NK-92 (cell line): Measurements from ENCODE around the gene NUP93.

Experiments used
- DNase-seq: peaks from one replicate; lab custom pipeline; 2025; ENCODE audit not compliant: unreplicated experiment; lab: John Stamatoyannopoulos, UW

NUP93 gene

GRCh38 chr16:56741399-56741798 is 11.5 kb downstream of the NUP93 start:
- DNase-seq: no peak

DNA sequence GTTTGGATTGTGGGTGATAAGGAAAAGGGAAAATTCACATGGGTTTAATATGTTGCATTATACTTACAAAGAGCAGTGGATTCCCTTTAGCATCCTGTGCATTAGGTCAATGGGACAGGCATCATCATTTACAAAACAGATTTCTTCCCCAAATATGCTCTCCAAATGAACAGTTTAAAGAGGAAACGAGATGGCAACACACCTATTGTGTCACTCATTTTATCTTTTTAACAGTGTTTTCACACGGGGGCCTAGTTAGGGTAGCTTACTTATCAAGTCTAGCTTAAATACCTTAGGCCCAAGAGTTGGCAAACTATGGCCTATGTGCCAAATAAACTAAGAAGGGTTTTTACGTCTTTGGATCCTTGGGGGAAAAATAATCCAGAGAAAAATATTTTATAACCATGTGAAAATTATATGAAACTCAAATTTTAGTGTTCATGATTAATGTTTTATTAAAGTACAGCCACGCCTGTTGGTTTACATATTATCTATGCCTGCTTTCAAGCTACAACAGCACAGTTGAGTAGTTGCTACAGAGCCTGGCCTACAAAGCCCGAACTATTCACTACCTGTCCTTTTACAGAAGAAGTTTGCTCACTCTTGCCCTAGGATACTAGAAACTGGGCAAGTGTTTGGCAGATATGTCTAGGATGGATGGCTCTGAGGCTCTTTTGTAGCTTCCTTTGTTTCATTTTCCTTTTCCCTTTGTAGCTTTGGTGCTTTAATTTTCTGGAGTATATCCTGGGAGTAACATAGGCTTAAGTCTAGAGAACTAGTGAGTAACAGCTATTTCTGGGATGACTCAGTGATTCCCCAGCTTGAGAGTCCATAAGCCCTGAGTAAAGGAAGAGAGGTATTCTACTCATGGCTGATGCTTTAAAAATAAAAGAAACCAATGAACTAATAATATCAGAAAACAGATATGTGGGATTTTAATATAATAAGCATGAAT is 12.4 kb downstream of the NUP93 start:
- DNase-seq: no peak

- DNase-seq: no peak
These were observed 13.9 kb downstream of the NUP93 start for GRCh38 chr16:56743840-56744239.

GRCh38 chr16:56744996-56745640 is 15.2 kb downstream of the NUP93 start:
- DNase-seq: no peak

DNA sequence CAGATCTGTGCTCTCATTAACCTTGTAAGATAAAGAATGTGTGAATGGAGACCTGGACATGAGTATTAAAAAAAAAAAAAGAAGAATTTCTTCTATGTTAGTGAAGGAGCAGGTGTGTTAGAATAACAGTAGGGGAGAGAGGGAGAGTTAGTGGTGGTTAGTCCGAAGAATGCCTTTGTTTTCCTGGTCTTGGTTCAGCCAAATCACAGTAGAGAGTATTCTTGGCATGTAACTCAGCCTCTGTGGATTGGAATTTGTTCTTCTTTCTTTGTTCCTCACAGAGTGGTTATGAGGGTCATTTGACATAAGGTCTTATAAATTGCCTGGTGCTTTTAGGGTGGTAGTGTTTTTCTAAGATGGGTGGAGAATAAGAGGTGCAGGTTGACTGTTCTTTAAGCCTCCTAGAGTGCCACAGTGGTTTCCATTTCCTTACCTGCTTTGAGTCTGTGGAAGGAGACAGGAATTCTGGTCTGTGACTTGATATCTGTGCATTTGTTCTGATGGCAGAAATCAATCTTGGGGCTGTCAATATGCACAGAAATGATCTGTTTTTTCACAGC is 17.6 kb downstream of the NUP93 start:
- no peak for DNase-seq

- DNase-seq: no peak
These were observed 18.3 kb downstream of the NUP93 start for GRCh38 chr16:56748191-56748590.

- DNase-seq: no peak
These were observed 18.9 kb downstream of the NUP93 start for GRCh38 chr16:56748826-56749225.

- DNase-seq: no peak
These were observed 20.0 kb downstream of the NUP93 start for GRCh38 chr16:56749672-56750491.

DNA sequence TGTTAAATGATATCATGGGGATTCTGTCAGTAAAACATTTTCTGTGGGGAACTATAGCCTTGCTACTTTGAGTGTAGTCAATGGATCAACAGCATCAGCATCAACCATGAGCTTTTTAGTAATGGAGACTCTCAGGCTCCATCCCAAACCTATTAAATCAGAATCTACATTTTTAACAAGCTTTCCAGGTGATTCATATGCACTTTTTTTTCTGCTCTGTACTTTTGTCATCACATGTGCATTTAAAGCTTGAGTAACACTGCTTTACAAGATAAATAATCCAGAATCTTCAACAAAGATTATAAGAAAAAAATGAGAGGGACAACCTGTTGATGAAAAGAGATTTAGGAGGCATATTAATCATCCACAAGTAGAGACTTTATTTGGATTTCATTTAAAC is 23.5 kb downstream of the NUP93 start:
- DNase-seq: no peak

DNA sequence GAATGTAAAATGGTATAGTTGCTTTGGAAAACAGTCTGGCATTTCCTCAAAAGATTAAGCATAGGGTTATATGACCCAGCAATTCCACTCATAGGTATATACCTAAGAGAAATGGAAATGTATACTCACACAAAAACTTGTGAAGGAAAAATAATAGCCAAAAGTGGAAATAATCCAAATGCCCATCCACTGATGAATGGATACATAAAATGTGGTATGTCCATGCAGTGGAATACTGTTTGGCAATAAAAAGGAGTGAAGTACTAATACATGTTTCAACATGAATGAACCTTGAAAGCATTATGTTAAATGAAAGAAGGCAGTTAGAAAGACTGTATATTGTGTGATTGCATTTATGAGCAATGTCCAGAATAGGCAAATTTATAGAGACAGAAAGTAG is 25.1 kb downstream of the NUP93 start:
- no peak for DNase-seq

GRCh38 chr16:56758432-56758831 is 28.5 kb downstream of the NUP93 start:
- no peak for DNase-seq

- no peak for DNase-seq
These were observed 29.0 kb downstream of the NUP93 start for GRCh38 chr16:56758930-56759329.

DNA sequence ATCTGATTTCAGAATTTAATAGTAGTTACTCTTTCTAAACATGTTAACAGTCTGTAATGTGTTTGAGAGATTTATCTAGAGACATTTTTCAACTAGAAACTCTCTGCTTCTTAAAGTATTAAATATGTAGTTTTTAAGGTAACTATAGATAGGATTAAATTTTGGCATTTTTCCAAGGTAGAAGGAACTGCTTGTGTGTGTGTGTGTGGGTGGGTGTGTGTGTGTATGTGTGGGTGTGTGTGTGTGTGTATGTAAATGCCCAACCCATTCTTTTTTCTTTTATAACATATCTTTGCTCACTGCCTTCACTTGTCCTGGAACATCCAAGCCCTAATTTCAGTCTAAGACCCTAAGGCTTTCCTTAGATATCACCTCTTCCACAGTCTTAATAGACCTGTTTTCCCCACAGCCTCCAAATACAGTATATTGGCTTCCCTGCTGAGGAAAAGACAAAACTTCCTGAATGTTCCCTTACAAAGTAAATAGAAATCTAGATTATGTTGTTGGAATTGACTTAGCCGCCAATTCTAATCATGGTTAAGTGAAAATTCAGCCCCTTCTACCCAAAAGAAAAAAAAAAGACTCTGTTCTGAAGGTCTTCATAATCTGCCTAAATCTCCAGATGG is 33.5 kb downstream of the NUP93 start:
- no peak for DNase-seq

- no peak for DNase-seq
These were observed 34.9 kb downstream of the NUP93 start for GRCh38 chr16:56764835-56765234.

DNA sequence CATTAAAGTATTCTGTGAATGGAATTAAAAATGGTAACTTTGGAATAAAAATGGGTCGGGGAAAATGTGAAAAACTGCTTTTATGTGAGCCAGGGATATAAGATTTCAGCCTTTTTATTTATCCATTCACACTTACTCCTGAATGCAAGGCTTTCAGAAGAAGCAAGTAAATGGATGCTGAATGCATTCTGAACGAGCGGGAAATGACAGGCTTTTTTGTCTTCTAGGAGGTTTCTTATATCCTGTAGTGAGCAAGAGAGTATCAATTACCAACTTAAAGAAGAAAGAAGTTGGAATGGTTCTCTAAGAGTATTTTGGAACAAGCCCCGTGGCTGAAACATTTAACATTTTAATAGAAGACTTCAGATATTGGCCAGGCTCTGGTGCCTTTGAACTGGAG is 36.0 kb downstream of the NUP93 start:
- no peak for DNase-seq

- DNase-seq: no peak
These were observed 37.1 kb downstream of the NUP93 start for GRCh38 chr16:56767024-56767423.

DNA sequence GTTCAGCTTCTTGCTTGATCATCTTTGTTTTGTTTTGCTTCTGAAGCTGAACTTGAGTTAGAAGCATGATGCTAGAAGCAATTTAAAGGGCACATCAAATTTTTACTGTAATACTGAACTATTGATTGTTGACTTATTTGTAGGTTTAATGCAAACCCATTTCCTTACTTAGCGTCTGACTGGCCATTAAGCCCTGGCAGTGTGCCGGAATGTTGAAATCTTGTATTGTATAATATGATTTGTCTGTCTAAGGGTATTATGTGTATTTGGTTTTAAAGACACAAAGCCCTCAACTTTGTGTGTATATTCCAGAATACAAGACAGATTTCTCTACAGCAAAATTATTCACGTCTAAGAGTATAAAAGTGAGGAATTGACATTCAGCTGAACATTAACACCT is 39.7 kb downstream of the NUP93 start:
- no peak for DNase-seq

- DNase-seq: no peak
These were observed 41.8 kb downstream of the NUP93 start for GRCh38 chr16:56771558-56772279.

DNA sequence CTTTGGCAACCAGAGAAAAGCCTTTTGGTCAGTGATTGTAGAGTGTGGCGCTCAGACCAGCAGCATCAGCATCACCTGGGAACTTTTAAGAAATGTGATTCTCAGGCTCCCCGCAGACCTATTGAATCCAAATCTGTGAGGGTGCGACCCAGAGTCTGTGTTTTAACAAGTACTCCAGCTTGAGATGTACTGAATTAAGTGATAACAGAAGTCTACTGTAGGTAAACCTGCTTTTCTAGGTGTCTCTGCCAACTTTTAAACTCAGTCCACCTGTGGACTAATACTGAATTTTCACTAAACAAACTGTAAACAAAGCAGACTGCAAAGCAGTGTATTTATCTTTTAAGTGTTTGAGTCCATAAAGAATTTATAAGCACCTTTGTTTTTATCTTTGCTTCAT is 43.6 kb downstream of the NUP93 start:
- DNase-seq: no peak

DNA sequence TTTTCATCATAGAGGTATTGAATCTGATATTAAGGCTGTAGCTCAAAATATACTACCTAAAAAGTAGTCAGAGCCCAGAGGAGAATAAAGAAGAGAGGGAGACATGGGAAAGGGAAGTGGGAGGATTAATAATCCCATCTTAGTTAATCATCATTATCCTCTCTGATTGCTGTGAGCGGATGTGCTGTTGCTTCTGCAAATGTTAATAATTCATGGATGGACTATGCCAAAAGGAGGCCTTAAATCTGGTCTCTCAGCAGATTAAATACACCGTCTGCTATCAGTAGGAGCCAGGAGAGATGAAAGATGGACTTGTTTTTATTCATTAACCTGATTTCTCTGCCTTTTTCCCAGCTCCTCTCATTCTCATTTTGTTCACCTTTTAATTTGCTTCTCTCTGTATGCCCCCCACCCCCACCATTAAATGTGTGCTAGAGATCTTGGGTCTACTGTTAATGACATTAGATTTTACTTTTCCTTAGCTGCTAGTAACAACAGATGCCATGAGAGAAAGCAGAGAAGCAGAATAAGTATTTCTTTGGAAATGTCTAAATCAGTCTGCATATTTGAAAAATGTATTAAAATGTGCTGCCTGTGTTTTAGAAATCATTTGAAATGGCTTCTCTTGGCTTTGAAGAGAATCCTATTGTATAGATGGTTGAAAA is 44.2 kb downstream of the NUP93 start:
- DNase-seq: no peak
